ENCODE data around the gene HPSE2. TPM values are rescaled to one million over a fixed set of nuclear protein-coding genes. Genes with fewer than 3 reads are reported as not detected.

HPSE2 gene
- total RNA-seq, 4 donors from 2014 or later, result 0.57 to 3.6 (median 1.5) TPM

DNA sequence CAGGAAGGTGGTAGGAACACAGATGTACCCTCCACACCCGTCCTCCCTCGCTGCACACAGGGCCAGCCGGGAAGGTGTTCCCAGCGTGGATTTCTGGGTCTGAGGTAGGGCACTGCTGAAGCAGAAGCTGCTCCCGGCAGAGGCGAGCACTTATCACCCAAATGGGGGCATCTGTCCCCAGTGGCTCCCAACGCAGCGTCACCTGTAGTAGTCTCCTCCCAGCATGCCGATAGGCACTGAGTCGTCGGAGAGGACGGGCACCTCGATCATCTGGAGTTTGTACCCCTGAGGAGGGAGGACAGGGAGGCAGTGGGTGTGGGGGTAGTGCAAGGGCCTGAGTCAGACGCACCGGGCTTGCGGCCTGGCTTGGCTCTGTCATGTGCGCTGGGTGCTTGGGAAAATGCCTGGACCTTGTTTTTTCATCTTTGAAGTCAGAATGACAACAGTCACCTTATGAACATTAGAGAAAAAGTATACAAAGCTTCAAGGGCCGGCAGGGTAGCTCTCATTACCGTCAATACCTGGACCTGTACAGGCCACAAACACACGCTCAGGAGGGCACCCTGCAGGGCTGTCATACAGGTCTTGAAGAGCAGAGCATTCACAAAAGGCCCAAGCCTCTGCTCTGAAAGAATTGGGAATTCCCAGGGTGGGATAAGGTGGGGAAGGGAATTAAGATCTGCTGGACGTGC lies 817.5 kb downstream of the HPSE2 start:
- 89 to 93% methylated on average over 19 to 21 of the region's 21 CpGs for WGBS, 2 donors
- no peak overlapping the region for H3K4me3 ChIP-seq (ENCODE audit: low read depth, poor library complexity, severe bottlenecking)
- peak in 1 of 2 donors; percentile 73 for DNase-seq (ENCODE audit: low spot score in 2 of 2)
- TF ChIP-seq POLR2A (IDR thresholded peaks at IDR 0.05), result no peak
- TF ChIP-seq, protein P1, sequence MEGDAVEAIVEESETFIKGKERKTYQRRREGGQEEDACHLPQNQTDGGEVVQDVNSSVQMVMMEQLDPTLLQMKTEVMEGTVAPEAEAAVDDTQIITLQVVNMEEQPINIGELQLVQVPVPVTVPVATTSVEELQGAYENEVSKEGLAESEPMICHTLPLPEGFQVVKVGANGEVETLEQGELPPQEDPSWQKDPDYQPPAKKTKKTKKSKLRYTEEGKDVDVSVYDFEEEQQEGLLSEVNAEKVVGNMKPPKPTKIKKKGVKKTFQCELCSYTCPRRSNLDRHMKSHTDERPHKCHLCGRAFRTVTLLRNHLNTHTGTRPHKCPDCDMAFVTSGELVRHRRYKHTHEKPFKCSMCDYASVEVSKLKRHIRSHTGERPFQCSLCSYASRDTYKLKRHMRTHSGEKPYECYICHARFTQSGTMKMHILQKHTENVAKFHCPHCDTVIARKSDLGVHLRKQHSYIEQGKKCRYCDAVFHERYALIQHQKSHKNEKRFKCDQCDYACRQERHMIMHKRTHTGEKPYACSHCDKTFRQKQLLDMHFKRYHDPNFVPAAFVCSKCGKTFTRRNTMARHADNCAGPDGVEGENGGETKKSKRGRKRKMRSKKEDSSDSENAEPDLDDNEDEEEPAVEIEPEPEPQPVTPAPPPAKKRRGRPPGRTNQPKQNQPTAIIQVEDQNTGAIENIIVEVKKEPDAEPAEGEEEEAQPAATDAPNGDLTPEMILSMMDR (IDR thresholded peaks at IDR 0.05), result no peak
- intact Hi-C loops (cut with DNase I; ENCODE audit: low total_unique reads), result no loop called here

DNA sequence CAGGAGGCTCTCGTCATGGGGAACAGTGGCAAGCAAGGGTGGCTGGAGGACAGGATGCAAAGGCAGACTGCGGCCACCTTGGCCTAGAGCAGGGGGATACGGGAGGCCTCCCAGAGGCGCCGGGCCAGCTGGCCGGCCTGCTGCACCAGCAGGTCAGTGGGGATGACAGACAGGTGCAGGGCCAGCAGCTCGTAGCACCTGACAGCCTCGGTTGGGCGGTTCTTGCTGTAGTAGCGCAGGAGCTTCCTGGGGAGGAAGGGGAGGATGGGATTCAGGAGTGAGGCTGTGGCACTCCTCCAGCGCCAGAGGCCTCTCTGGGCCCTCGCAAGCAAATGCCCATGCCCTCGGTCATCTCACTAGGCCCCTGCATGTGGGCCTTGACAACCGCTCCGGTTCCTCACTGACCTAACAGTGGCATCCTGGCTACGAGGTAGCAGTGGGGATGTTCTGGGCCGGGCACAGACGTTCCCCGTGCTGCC lies 818.1 kb downstream of the HPSE2 start:
- 88 to 89% methylated on average over 17 to 18 of the region's 19 CpGs for WGBS, 2 donors
- TF ChIP-seq, protein P1 (IDR thresholded peaks at IDR 0.05), result no peak
- TF ChIP-seq POLR2A (IDR thresholded peaks at IDR 0.05), result no peak
- peak in 1 of 2 donors; percentile 63 for DNase-seq (ENCODE audit: low spot score in 2 of 2)
- intact Hi-C loops (cut with DNase I; ENCODE audit: low total_unique reads), result no loop called here
- no peak overlapping the region for H3K4me3 ChIP-seq (ENCODE audit: low read depth, poor library complexity, severe bottlenecking)

DNA sequence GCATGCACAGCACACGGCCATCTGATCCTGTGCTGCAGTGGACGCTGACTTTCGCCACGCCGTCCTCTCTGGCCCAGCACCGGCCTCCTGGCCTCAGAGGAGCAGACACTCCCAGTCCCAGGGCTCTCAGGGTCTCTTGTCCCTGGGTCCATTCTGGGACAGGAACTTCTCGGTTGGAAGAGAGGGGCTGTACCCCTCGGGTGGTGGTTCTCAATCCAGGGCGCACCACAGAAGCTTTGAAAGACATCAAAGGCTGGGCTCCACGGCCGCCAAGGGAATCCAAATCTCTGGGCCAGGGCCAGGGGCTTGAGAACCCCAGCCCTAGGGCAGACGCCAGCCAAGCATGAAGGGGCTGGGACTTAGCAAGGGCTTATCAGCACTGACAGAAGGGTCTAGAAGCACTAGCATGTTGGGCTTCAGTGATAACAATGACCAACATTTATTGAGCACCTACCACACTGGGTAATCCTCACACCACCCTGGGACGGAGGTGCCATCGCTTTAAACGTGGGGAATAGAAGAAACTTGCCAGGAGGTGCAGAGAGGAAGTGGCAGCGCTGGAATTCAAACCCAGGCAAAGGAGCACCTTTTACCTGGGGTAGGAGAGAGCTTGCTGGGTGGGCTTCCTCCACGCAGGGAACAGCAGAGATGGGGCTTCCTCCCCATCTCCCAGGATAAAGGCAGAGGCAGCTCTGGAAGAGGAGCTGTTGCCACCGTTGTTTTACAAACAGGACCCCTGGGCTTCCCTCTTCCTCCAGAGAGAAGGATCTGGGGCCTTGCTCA lies 818.9 kb downstream of the HPSE2 start:
- intact Hi-C loops (cut with DNase I; ENCODE audit: low total_unique reads), result no loop called here
- 85 to 90% methylated on average over 18 of the region's 18 CpGs for WGBS, 2 donors
- no peak overlapping the region for H3K4me3 ChIP-seq (ENCODE audit: low read depth, poor library complexity, severe bottlenecking)
- TF ChIP-seq POLR2A (IDR thresholded peaks at IDR 0.05), result no peak
- TF ChIP-seq, protein P1 (IDR thresholded peaks at IDR 0.05), result no peak
- DNase-seq (ENCODE audit: low spot score in 2 of 2), result peak in 1 of 2 donors; percentile 78

DNA sequence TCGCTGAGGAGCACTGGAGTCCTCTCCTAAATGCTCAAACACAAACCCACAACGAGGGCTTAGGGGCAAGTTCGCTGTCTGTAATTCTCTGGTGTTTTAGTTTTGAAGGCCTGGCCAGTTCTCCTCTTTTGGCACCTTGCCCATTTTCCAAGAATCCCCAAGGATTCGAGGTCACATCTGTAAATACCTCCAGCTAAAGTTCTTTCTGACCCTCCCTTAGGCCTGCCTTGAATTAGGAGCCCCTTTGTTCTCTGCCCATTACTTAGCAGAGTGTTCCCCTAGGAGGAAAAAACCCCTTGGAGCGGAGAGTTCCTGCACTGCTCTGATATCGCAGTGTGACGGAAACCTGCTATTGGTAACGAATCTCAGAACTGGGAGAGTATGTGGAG lies 819.9 kb downstream of the HPSE2 start:
- no peak overlapping the region for H3K4me3 ChIP-seq (ENCODE audit: low read depth, poor library complexity, severe bottlenecking)
- intact Hi-C loops (cut with DNase I; ENCODE audit: low total_unique reads), result no loop called here
- DNase-seq (ENCODE audit: low spot score in 2 of 2), result no peak
- 63 to 71% methylated on average over 8 of the region's 8 CpGs for WGBS, 2 donors
- TF ChIP-seq POLR2A (IDR thresholded peaks at IDR 0.05), result no peak
- TF ChIP-seq, protein P1 (IDR thresholded peaks at IDR 0.05), result no peak

DNA sequence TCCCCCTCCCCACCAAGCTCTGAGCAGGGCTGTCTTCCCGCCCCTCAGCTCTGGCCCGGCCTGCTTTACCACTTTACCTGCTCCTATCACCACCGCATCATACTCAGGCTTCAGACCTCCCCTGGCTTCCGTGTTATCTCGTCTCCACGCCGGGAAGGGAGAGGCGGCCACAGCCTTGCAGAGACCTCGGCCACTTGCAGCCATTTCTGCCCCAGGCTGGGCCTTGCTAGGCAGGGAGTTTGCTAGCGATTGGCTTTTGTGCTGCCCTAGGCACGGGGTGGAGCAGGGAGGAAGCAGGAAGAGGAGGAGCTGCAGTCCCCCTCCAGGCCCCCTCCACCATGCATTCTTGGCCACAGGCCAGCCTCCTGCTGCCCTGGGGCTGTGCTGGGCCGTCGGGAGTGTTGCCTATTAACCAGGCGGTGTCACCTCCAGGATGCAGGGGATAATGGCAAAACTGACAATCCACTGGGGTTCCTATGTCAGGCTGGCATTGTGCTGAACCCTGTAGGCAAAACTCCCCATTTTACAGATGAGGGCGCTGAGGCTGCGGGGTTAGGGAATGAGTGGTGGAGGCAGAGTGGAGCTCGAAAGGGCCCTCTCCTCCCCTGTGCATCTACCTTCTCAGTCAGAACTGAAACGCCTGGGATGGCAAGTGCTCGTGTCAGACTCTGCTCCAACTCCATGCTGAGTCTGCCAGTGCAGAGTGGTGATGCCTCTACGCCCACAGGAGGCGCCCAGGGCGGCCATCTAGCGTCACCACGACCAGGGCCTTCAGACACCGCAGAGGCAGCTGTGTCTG lies 820.5 kb downstream of the HPSE2 start, which contains the start of gene PYROXD2:
TSS of gene PYROXD2 (minus strand) at position 251 of the 799 bp plus-strand sequence. CDS start at position 204, 47 bp downstream.
- no peak for TF ChIP-seq POLR2A (IDR thresholded peaks at IDR 0.05)
- TF ChIP-seq, protein P1 (IDR thresholded peaks at IDR 0.05), result no peak
- H3K4me3 ChIP-seq (ENCODE audit: low read depth, poor library complexity, severe bottlenecking), result peak within 1 kb of the TSS; percentile 28
- DNase-seq (ENCODE audit: low spot score in 2 of 2), result peak; percentile 83 to 97
- WGBS, 2 donors, result 24 to 30% methylated on average over 25 of the region's 25 CpGs
- intact Hi-C loops (cut with DNase I; ENCODE audit: low total_unique reads), result no loop called here
